Measurements from ENCODE around the gene MCU. TPM values are rescaled to one million over a fixed set of nuclear protein-coding genes. Genes with fewer than 3 reads are reported as not detected.

Gene MCU
- total and polyA plus RNA-seq, 10 of the 15 experiments (the other 5 are each of a cell fraction or from before 2014, with no cell fraction given): 5.1 to 49.1 (median 17.9) TPM

GRCh38 chr10:72832701-72833100 is 140.8 kb downstream of the MCU start:
- Histone ChIP-seq H3K79me2 (ENCODE audit: control insufficient read depth, insufficient read depth, low read length) (no peaks in the 10 kb centered on the region), H2AFZ (ENCODE audit: control insufficient read depth, low read depth, low read length) (no peak overlapping the region), H3K4me3 (no peak overlapping the region), H3K36me3 (ENCODE audit: control insufficient read depth in 2 of 2, insufficient read depth in 2 of 2, low read length in 1 of 2) (no peaks in the 10 kb centered on the region), H3K4me1 (ENCODE audit: control insufficient read depth, insufficient read depth, low read length) (no peaks in the 10 kb centered on the region), H3K4me2 (ENCODE audit: control insufficient read depth, insufficient read depth) (no peak overlapping the region), H3K27me3 (replicated peaks in 1 of 2; ENCODE audit: control insufficient read depth in 2 of 2, insufficient read depth in 2 of 2, low read length in 1 of 2) (no peaks in the 10 kb centered on the region), H3K27ac (ENCODE audit: control insufficient read depth, insufficient read depth) (no peak overlapping the region), H4K20me1 (ENCODE audit: control insufficient read depth, insufficient read depth) (no peaks in the 10 kb centered on the region), H3K9ac (ENCODE audit: control insufficient read depth, insufficient read depth, low read length) (no peak overlapping the region), H3K9me3 (replicated peaks; ENCODE audit: control insufficient read depth, insufficient read depth, low read length) (no peaks in the 10 kb centered on the region)
- in situ Hi-C loops (cut with MboI): loop anchor here (5.0 kb wide), 1 partner anchor 470 kb away; no protein-coding TSS in a partner anchor
- no peak for DNase-seq (ENCODE audit: low read depth, low spot score)
- ChIA-PET RAD21 (ENCODE audit: unreplicated experiment) (interaction anchor here (0.9 to 4.8 kb wide), 5 partner anchors 15 to 467 kb away, joined by 3 to 32 read pairs (median 15); partner anchors contain the start of gene MCU), SMC1A (ENCODE audit: uncharacterized antibody, unreplicated experiment) (interaction anchor here (0.7 to 5.4 kb wide), 12 partner anchors 9 to 471 kb away, joined by 3 to 69 read pairs (median 5); no protein-coding TSS in a partner anchor), CTCF (interaction anchor here (0.6 to 5.1 kb wide), 17 partner anchors 8 to 497 kb away, joined by 3 to 72 read pairs (median 4); partner anchors contain the start of genes DNAJB12 and MCU), POLR2A (interaction anchor here (0.6 to 0.9 kb wide), 2 partner anchors 467 to 551 kb away, joined by 4 to 7 read pairs; no protein-coding TSS in a partner anchor)
- BruUV-seq (replicated peaks): no TSS peak
- FAIRE-seq: no peak
- intact Hi-C loops (cut with micrococcal nuclease; ENCODE audit: unreplicated experiment): no loop called here
- ATAC-seq: no peak
- TF ChIP-seq RBBP5 (conservative IDR thresholded peaks at IDR 0.05) (no peak), ASH2L (IDR thresholded peaks at IDR 0.05; ENCODE audit: borderline replicate concordance, low read depth) (no peak), ZBTB11 (CRISPR knock-in tag; IDR thresholded peaks at IDR 0.05) (no peak), EED (IDR thresholded peaks at IDR 0.05; ENCODE audit: low read depth) (no peak), REST (IDR thresholded peaks at IDR 0.05; ENCODE audit: low read depth, low read length) (no peak), LARP7 (IDR thresholded peaks at IDR 0.05) (no peak), JUNB (IDR thresholded peaks at IDR 0.05) (no peak), ESRRA (IDR thresholded peaks at IDR 0.05; ENCODE audit: low read length) (no peak), CBX5 (IDR thresholded peaks at IDR 0.05; ENCODE audit: low read depth) (no peak), HSF1 (IDR thresholded peaks at IDR 0.05; ENCODE audit: low read depth, low read length) (no peak), MYC (IDR thresholded peaks at IDR 0.05; ENCODE audit: insufficient read depth, insufficient read length, insufficient replicate concordance, low read length, severe bottlenecking) (no peak), BCL11A (IDR thresholded peaks at IDR 0.05; ENCODE audit: low read depth, low read length) (no peak), KDM1A (IDR thresholded peaks at IDR 0.05; ENCODE audit: borderline replicate concordance) (no peak), MLLT1 (IDR thresholded peaks at IDR 0.05) (no peak)

Measured in GM12878 (cell line).